ENCODE data around the gene ACTN1.

The ACTN1 gene

DNA sequence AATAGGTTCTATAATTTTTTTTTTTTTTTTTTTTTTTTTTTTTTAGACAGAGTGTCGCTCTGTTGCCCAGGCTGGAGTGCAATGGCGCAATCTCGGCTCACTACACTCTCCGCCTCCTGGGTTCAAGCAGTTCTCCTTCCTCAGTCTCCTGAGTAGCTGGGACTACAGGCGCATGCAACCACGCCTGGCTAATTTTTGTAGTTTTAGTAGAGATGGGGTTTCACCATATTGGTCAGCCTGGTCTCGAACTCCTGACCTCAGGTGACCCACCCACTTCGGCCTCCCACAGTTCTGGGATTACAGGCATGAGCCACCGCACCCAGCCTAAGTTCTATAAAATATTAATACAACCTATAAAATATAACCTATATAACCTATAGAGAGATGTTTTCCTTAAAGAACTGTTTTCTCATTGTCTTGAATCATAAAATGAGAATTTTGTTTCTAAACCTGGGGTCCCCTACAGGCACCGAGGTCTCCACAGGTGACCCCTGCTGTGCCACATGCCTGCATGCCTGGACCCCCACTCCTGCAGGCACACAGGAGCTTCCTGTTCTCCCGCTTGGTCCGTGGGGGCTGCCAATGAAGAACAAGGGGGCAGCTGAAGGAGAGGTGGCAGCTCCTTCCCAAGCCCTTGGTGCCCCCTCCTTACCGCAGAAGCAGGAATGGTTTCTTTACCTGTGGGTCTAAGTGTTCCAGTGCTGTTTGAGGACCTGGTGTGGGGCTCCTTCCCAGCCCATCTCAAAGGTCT is 115.3 kb downstream of the ACTN1 start:
- no peak overlapping the region for H3K9ac ChIP-seq (ENCODE audit: low read length)
- no peak overlapping the region for H2AFZ ChIP-seq (ENCODE audit: low read depth, low read length)
- H3K4me3 ChIP-seq (ENCODE audit: low read length), result no peak overlapping the region
- H3K4me2 ChIP-seq (ENCODE audit: low read length), result no peak overlapping the region
- no peak for TF ChIP-seq EZH2phosphoT487 (IDR thresholded peaks at IDR 0.05; ENCODE audit: low read depth)
- TF ChIP-seq, protein P1, sequence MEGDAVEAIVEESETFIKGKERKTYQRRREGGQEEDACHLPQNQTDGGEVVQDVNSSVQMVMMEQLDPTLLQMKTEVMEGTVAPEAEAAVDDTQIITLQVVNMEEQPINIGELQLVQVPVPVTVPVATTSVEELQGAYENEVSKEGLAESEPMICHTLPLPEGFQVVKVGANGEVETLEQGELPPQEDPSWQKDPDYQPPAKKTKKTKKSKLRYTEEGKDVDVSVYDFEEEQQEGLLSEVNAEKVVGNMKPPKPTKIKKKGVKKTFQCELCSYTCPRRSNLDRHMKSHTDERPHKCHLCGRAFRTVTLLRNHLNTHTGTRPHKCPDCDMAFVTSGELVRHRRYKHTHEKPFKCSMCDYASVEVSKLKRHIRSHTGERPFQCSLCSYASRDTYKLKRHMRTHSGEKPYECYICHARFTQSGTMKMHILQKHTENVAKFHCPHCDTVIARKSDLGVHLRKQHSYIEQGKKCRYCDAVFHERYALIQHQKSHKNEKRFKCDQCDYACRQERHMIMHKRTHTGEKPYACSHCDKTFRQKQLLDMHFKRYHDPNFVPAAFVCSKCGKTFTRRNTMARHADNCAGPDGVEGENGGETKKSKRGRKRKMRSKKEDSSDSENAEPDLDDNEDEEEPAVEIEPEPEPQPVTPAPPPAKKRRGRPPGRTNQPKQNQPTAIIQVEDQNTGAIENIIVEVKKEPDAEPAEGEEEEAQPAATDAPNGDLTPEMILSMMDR (IDR thresholded peaks at IDR 0.05; ENCODE audit: low read depth, low read length), result no peak
- H3K27me3 ChIP-seq (ENCODE audit: low read depth, low read length), result no peaks in the 10 kb centered on the region
- no peaks in the 10 kb centered on the region for H4K20me1 ChIP-seq (ENCODE audit: insufficient read depth, low read length)
- no peaks in the 10 kb centered on the region for H3K79me2 ChIP-seq (ENCODE audit: low read length)
- H3K36me3 ChIP-seq (replicated peaks; ENCODE audit: low read depth, low read length), result no peaks in the 10 kb centered on the region
- H3K4me1 ChIP-seq (ENCODE audit: low read length), result peaks cover 19% of the 10 kb centered on the region
- peaks cover 9% of the 10 kb centered on the region; the same call in 1 of the 2 replicates for H3K9me3 ChIP-seq (ENCODE audit: insufficient read depth, low read length)
- no peak overlapping the region for H3K27ac ChIP-seq (ENCODE audit: low read length)

DNA sequence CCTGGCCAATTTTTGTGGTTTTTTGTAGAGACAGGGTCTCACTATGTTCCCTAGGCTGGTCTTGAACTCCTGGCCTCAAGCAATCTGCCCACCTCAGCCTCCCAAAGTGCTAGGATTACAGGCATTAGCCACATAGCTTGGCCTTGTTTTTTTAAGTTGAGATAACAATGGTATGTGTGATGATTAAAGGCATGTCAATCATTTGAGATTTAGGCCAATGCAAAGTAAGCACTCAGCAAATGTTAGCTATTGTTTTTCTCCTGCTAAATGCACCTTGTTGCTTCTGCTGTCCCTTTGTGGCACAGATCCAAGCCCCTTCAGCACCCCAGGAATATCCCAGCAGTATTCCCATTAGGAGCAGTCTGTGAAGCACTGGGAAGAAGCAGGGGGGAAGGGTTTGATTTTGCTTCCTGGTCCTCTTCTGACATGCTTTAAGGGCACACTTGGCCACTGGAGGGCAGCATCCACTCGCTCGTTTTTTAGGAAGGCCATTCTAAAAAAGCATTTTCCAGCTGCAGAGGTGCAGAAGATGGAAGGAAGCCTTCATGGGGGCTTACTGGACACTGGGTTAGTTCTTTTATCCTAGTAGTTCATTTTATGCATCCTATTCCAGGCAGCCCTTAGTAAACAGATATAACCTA is 116.0 kb downstream of the ACTN1 start:
- Histone ChIP-seq H3K27ac (ENCODE audit: low read length) (no peak overlapping the region), H3K36me3 (replicated peaks; ENCODE audit: low read depth, low read length) (no peaks in the 10 kb centered on the region), H2AFZ (ENCODE audit: low read depth, low read length) (peak overlapping the region; percentile 79), H4K20me1 (ENCODE audit: insufficient read depth, low read length) (no peaks in the 10 kb centered on the region), H3K79me2 (ENCODE audit: low read length) (no peaks in the 10 kb centered on the region), H3K4me2 (ENCODE audit: low read length) (0 out of 2 replicates have a peak overlapping the region, but pooled peaks have one; percentile 6), H3K4me3 (ENCODE audit: low read length) (no peak overlapping the region), H3K9ac (ENCODE audit: low read length) (no peak overlapping the region), H3K9me3 (ENCODE audit: insufficient read depth, low read length) (peaks cover 9% of the 10 kb centered on the region; the same call in 1 of the 2 replicates), H3K4me1 (ENCODE audit: low read length) (peaks cover 19% of the 10 kb centered on the region), H3K27me3 (ENCODE audit: low read depth, low read length) (no peaks in the 10 kb centered on the region)
- TF ChIP-seq, protein P1 (IDR thresholded peaks at IDR 0.05; ENCODE audit: low read depth, low read length), result peak; percentile 84
- no peak for TF ChIP-seq EZH2phosphoT487 (IDR thresholded peaks at IDR 0.05; ENCODE audit: low read depth)

DNA sequence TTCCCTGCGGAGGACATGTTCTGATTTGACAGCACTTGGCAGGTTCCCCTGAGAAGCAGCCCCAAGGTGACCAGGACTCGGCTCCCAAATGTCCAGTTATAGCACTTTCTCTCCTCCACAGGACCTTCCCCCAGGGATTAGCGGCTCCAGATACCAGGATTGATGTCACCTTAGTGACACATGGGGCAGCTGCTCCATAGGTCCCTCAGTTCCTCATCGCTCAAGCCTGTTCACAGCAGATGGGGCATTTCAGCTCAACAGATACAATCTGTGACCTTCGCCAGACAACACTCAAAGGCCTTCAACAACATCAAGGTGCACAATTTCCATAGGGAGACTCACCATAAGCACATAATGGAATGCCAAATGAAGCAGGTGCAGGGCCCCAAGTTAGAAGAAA is 118.3 kb downstream of the ACTN1 start:
- no peaks in the 10 kb centered on the region for H3K27me3 ChIP-seq (ENCODE audit: low read depth, low read length)

More for the DNA sequence above, 118.3 kb downstream of the ACTN1 start:
- Histone ChIP-seq H3K36me3 (replicated peaks; ENCODE audit: low read depth, low read length) (no peaks in the 10 kb centered on the region), H3K4me3 (ENCODE audit: low read length) (no peak overlapping the region), H2AFZ (ENCODE audit: low read depth, low read length) (no peak overlapping the region), H3K79me2 (ENCODE audit: low read length) (no peaks in the 10 kb centered on the region), H3K9me3 (ENCODE audit: insufficient read depth, low read length) (peaks cover 7% of the 10 kb centered on the region; the same call in 1 of the 2 replicates), H4K20me1 (ENCODE audit: insufficient read depth, low read length) (no peaks in the 10 kb centered on the region), H3K27ac (ENCODE audit: low read length) (no peak overlapping the region), H3K4me2 (ENCODE audit: low read length) (peak overlapping the region; percentile 39; the same call in 1 of the 2 replicates), H3K4me1 (ENCODE audit: low read length) (peaks cover 19% of the 10 kb centered on the region), H3K9ac (ENCODE audit: low read length) (no peak overlapping the region)
- TF ChIP-seq, protein P1 (IDR thresholded peaks at IDR 0.05; ENCODE audit: low read depth, low read length), result no peak
- TF ChIP-seq EZH2phosphoT487 (IDR thresholded peaks at IDR 0.05; ENCODE audit: low read depth), result no peak
